Measurements from ENCODE around the gene MICU1. TPM values are rescaled to one million over a fixed set of nuclear protein-coding genes. Genes with fewer than 3 reads are reported as not detected.

The MICU1 gene
- polyA plus RNA-seq, 1 of the 3 experiments (the other 2 are of a cell fraction), result 24.6 TPM

GRCh38 chr10:72587568-72587967 is 38.3 kb downstream of the MICU1 start:
- Histone ChIP-seq H3K27me3 (ENCODE audit: insufficient read depth) (no peaks in the 10 kb centered on the region), H3K27ac (ENCODE audit: low read depth in 2 of 2, low read length in 1 of 2) (no peak overlapping the region), H4K20me1 (ENCODE audit: insufficient read depth) (no peaks in the 10 kb centered on the region), H3K4me1 (ENCODE audit: control insufficient read depth in 1 of 2, insufficient read depth in 2 of 2, low read depth in 1 of 2, low read length in 1 of 2) (no peaks in the 10 kb centered on the region), H3K9me2 (no peaks in the 10 kb centered on the region), H2AFZ (ENCODE audit: low read depth) (no peak overlapping the region), H3K79me2 (ENCODE audit: insufficient read depth) (peaks cover 36% of the 10 kb centered on the region), H3K4me2 (no peak overlapping the region), H3K9ac (no peak overlapping the region), H3F3A (replicated peaks; ENCODE audit: insufficient read depth) (no peaks in the 10 kb centered on the region), H3K36me3 (replicated peaks in 1 of 2; ENCODE audit: control insufficient read depth in 1 of 2, insufficient read depth in 2 of 2, low read length in 1 of 2) (peaks cover 0 to 3% of the 10 kb centered on the region in 2 experiments), H3K9me3 (no peaks in the 10 kb centered on the region), H3K4me3 (ENCODE audit: low read depth in 2 of 2, low read length in 1 of 2) (no peak overlapping the region)
- ChIA-PET CTCF (no interaction called here), POLR2A (no interaction called here)
- TF ChIP-seq POLR2AphosphoS5 (IDR thresholded peaks at IDR 0.05; ENCODE audit: low read depth, low read length) (no peak), IRF3 (IDR thresholded peaks at IDR 0.05; ENCODE audit: low read depth, low read length) (no peak), TAF1 (IDR thresholded peaks at IDR 0.05; ENCODE audit: borderline replicate concordance, low read depth, low read length) (no peak), ELF1 (IDR thresholded peaks at IDR 0.05) (no peak), CHD2 (IDR thresholded peaks at IDR 0.05; ENCODE audit: low read length, partially characterized antibody) (no peak)
- WGBS (ENCODE audit: low lambda C conversion rate), result 93% methylated on average over 5 of the region's 5 CpGs
- no peak for DNase-seq

GRCh38 chr10:72574636-72575035 is 51.2 kb downstream of the MICU1 start:
- Histone ChIP-seq H3K9ac (no peak overlapping the region), H3K9me3 (no peaks in the 10 kb centered on the region), H2AFZ (ENCODE audit: low read depth) (no peak overlapping the region), H3K36me3 (replicated peaks in 1 of 2; ENCODE audit: control insufficient read depth in 1 of 2, insufficient read depth in 2 of 2, low read length in 1 of 2) (no peaks in the 10 kb centered on the region), H3K9me2 (no peaks in the 10 kb centered on the region), H3K4me1 (ENCODE audit: control insufficient read depth in 1 of 2, insufficient read depth in 2 of 2, low read depth in 1 of 2, low read length in 1 of 2) (no peaks in the 10 kb centered on the region), H3K27me3 (ENCODE audit: insufficient read depth) (no peaks in the 10 kb centered on the region), H3F3A (replicated peaks; ENCODE audit: insufficient read depth) (no peaks in the 10 kb centered on the region), H4K20me1 (ENCODE audit: insufficient read depth) (no peaks in the 10 kb centered on the region), H3K79me2 (ENCODE audit: insufficient read depth) (peaks cover 28% of the 10 kb centered on the region), H3K4me2 (no peak overlapping the region), H3K27ac (ENCODE audit: low read depth in 2 of 2, low read length in 1 of 2) (no peak overlapping the region), H3K4me3 (ENCODE audit: low read depth in 2 of 2, low read length in 1 of 2) (no peak overlapping the region)
- WGBS (ENCODE audit: low lambda C conversion rate), result 94% methylated on average over 4 of the region's 4 CpGs
- TF ChIP-seq EP300 (IDR thresholded peaks at IDR 0.05; ENCODE audit: borderline replicate concordance in 1 of 2, low read depth in 1 of 2, low read length in 1 of 2), result no peak
- no peak for TF ChIP-seq RAD21 (IDR thresholded peaks at IDR 0.05; ENCODE audit: low read length)
- no peak for TF ChIP-seq TEAD4 (IDR thresholded peaks at IDR 0.05; ENCODE audit: borderline replicate concordance, insufficient read depth)
- no peak for TF ChIP-seq CHD2 (IDR thresholded peaks at IDR 0.05; ENCODE audit: low read length, partially characterized antibody)
- TF ChIP-seq USF1 (IDR thresholded peaks at IDR 0.05; ENCODE audit: borderline replicate concordance, low read depth), result no peak
- TF ChIP-seq ELF1 (IDR thresholded peaks at IDR 0.05), result no peak
- no peak for TF ChIP-seq PBX3 (IDR thresholded peaks at IDR 0.05)
- no peak for TF ChIP-seq SIN3A (IDR thresholded peaks at IDR 0.05; ENCODE audit: borderline replicate concordance, low read depth, low read length)
- no peak for TF ChIP-seq NRF1 (IDR thresholded peaks at IDR 0.05; ENCODE audit: low read depth, low read length)
- no peak for TF ChIP-seq USF2 (IDR thresholded peaks at IDR 0.05; ENCODE audit: borderline replicate concordance, low read depth, low read length)
- TF ChIP-seq IRF3 (IDR thresholded peaks at IDR 0.05; ENCODE audit: low read depth, low read length), result no peak
- ChIA-PET POLR2A (interaction anchor here (0.6 kb wide), 1 partner anchor 23 kb away, joined by 4 read pairs; no protein-coding TSS in a partner anchor), CTCF (no interaction called here)
- DNase-seq, result no peak
